ENCODE results near the gene NIPBL. TPM values are rescaled to one million over a fixed set of nuclear protein-coding genes. Genes with fewer than 3 reads are reported as not detected.
"Not testable (repeated sequence)": the region's sequence is repeated elsewhere in the genome, so short reads cannot be mapped to it uniquely, and the experiment has no call there.

NIPBL gene
- total and polyA plus RNA-seq, 10 of the 15 experiments (the other 5 are each of a cell fraction or from before 2014, with no cell fraction given): 10.4 to 50.4 (median 20.2) TPM

- H3K27me3 ChIP-seq (replicated peaks in 1 of 2; ENCODE audit: control insufficient read depth in 2 of 2, insufficient read depth in 2 of 2, low read length in 1 of 2); BruUV-seq (replicated peaks); DNase-seq (ENCODE audit: low read depth, low spot score); ATAC-seq; FAIRE-seq; H4K20me1 ChIP-seq (ENCODE audit: control insufficient read depth, insufficient read depth); H3K27ac ChIP-seq (ENCODE audit: control insufficient read depth, insufficient read depth); H3K9ac ChIP-seq (ENCODE audit: control insufficient read depth, insufficient read depth, low read length); H3K36me3 ChIP-seq (ENCODE audit: control insufficient read depth in 2 of 2, insufficient read depth in 2 of 2, low read length in 1 of 2); H2AFZ ChIP-seq (ENCODE audit: control insufficient read depth, low read depth, low read length); in situ Hi-C loops (cut with MboI); POLR2A ChIA-PET; H3K79me2 ChIP-seq (ENCODE audit: control insufficient read depth, insufficient read depth, low read length); H3K4me3 ChIP-seq; intact Hi-C loops (cut with micrococcal nuclease; ENCODE audit: unreplicated experiment); H3K4me2 ChIP-seq (ENCODE audit: control insufficient read depth, insufficient read depth); RAD21 ChIA-PET (ENCODE audit: unreplicated experiment); H3K4me1 ChIP-seq (ENCODE audit: control insufficient read depth, insufficient read depth, low read length); H3K9me3 ChIP-seq (replicated peaks; ENCODE audit: control insufficient read depth, insufficient read depth, low read length): not testable (repeated sequence)
- CTCF ChIA-PET: interaction anchor here (1.3 kb wide), 1 partner anchor 15 kb away, joined by 3 read pairs; no protein-coding TSS in a partner anchor
- WGBS (ENCODE audit: insufficient coverage, insufficient replicate concordance, low lambda C conversion rate, missing lambda C conversion rate): 83% methylated on average over 6 of the region's 6 CpGs
- SMC1A ChIA-PET (ENCODE audit: uncharacterized antibody, unreplicated experiment): interaction anchor here (3.0 kb wide), 1 partner anchor 15 kb away, joined by 9 read pairs; no protein-coding TSS in a partner anchor
These were observed 23.7 kb upstream of the NIPBL start for GRCh38 chr5:36852903-36853302.

- Histone ChIP-seq H3K27ac (ENCODE audit: control insufficient read depth, insufficient read depth) (no peak overlapping the region), H3K4me3 (no peak overlapping the region), H3K27me3 (replicated peaks in 1 of 2; ENCODE audit: control insufficient read depth in 2 of 2, insufficient read depth in 2 of 2, low read length in 1 of 2) (no peaks in the 10 kb centered on the region), H3K9ac (ENCODE audit: control insufficient read depth, insufficient read depth, low read length) (no peak overlapping the region), H4K20me1 (ENCODE audit: control insufficient read depth, insufficient read depth) (no peaks in the 10 kb centered on the region), H3K4me1 (ENCODE audit: control insufficient read depth, insufficient read depth, low read length) (no peaks in the 10 kb centered on the region), H3K79me2 (ENCODE audit: control insufficient read depth, insufficient read depth, low read length) (no peaks in the 10 kb centered on the region), H2AFZ (ENCODE audit: control insufficient read depth, low read depth, low read length) (no peak overlapping the region), H3K9me3 (replicated peaks; ENCODE audit: control insufficient read depth, insufficient read depth, low read length) (no peaks in the 10 kb centered on the region), H3K36me3 (ENCODE audit: control insufficient read depth in 2 of 2, insufficient read depth in 2 of 2, low read length in 1 of 2) (no peaks in the 10 kb centered on the region), H3K4me2 (ENCODE audit: control insufficient read depth, insufficient read depth) (no peak overlapping the region)
- RAD21 ChIA-PET (ENCODE audit: unreplicated experiment): no interaction called here
- POLR2A ChIA-PET: interaction anchor here (0.7 kb wide), 2 partner anchors 177 to 213 kb away, joined by 3 to 4 read pairs; no protein-coding TSS in a partner anchor
- TF ChIP-seq KAT2A (conservative IDR thresholded peaks at IDR 0.05; ENCODE audit: control insufficient read depth, low read depth, low read length) (no peak), ZZZ3 (IDR thresholded peaks at IDR 0.05; ENCODE audit: control insufficient read depth, insufficient read length, low read depth) (no peak), ZBTB11 (CRISPR knock-in tag; IDR thresholded peaks at IDR 0.05) (no peak), RBBP5 (conservative IDR thresholded peaks at IDR 0.05) (no peak), NBN (IDR thresholded peaks at IDR 0.05) (no peak), RFX5 (IDR thresholded peaks at IDR 0.05; ENCODE audit: low read depth, low read length) (no peak), STAT3 (IDR thresholded peaks at IDR 0.05; ENCODE audit: low read depth, low read length) (no peak), POLR2A (IDR thresholded peaks at IDR 0.05; ENCODE audit: low read depth, low read length) (no peak), TARDBP (IDR thresholded peaks at IDR 0.05; ENCODE audit: borderline replicate concordance) (no peak), MAX (IDR thresholded peaks at IDR 0.05; ENCODE audit: low read depth, low read length) (no peak)
- FAIRE-seq (no peak), DNase-seq (ENCODE audit: low read depth, low spot score) (no peak), ATAC-seq (no peak)
- intact Hi-C loops (cut with micrococcal nuclease; ENCODE audit: unreplicated experiment): no loop called here
- SMC1A ChIA-PET (ENCODE audit: uncharacterized antibody, unreplicated experiment): interaction anchor here (3.0 kb wide), 1 partner anchor 13 kb away, joined by 9 read pairs; no protein-coding TSS in a partner anchor
- CTCF ChIA-PET: interaction anchor here (0.9 to 1.6 kb wide), 3 partner anchors 13 to 124 kb away, joined by 3 read pairs; no protein-coding TSS in a partner anchor
- no TSS peak for BruUV-seq (replicated peaks)
- in situ Hi-C loops (cut with MboI): no loop called here
- WGBS (ENCODE audit: insufficient coverage, insufficient replicate concordance, low lambda C conversion rate, missing lambda C conversion rate): 63% methylated on average over 16 of the region's 16 CpGs
These were observed 22.0 kb upstream of the NIPBL start for GRCh38 chr5:36854402-36855140.
